Measurements from ENCODE around the gene SELENOM. TPM values are rescaled to one million over a fixed set of nuclear protein-coding genes. Genes with fewer than 3 reads are reported as not detected.

SELENOM gene
- total RNA-seq, 2 experiments from 2014 or later = 2.1 to 2.2 TPM

Other genes with a start within 250 kb of the SELENOM start
- gene MORC2, start 138.8 kb downstream of the SELENOM start, total RNA-seq = 10 to 100 TPM; 39.2 to 49.4 TPM
- 10 to 100 TPM; 84.8 to 98.2 TPM for gene TUG1, start 138.3 kb downstream of the SELENOM start, total RNA-seq
- 10 to 100 TPM; 46.1 to 51.6 TPM for gene SMTN, start 26.2 kb downstream of the SELENOM start, total RNA-seq
- gene INPP5J, start 15.4 kb upstream of the SELENOM start, total RNA-seq = not detected
- gene PLA2G3, start 32.9 kb upstream of the SELENOM start, total RNA-seq = not detected
- 10 to 100 TPM; 19.7 to 20.4 TPM for gene RNF185, start 52.6 kb upstream of the SELENOM start, total RNA-seq
- 10 to 100 TPM; 48.6 to 54.5 TPM for gene LIMK2, start 104.7 kb upstream of the SELENOM start, total RNA-seq
- gene PIK3IP1, start 184.9 kb upstream of the SELENOM start, total RNA-seq = 10 to 100 TPM; 56.0 to 63.0 TPM
- 10 to 100 TPM; 31.6 to 32.7 TPM for gene PATZ1, start 238.8 kb upstream of the SELENOM start, total RNA-seq